HEK293T (cell line): Measurements from ENCODE around the gene LNX1.

Experiments used
- ARNT ChIP-seq: fragments of 450-650 bp; IDR thresholded peaks from 2 replicates; pipeline ENCODE4 v1.6.1; 2017; ENCODE audit warnings: mild to moderate bottlenecking
- BHLHE40 ChIP-seq: fragments of 450-650 bp; IDR thresholded peaks from 2 replicates; pipeline ENCODE4 v1.6.1; 2016; ENCODE audit warnings: mild to moderate bottlenecking, moderate library complexity, borderline replicate concordance
- ELF4 ChIP-seq: fragments of 450-650 bp; IDR thresholded peaks from 2 replicates; pipeline ENCODE4 v1.6.1; 2017; ENCODE audit warnings: antibody characterized with exemption
- FOXA1 ChIP-seq: fragments of 450-650 bp; IDR thresholded peaks from 2 replicates; pipeline ENCODE4 v1.6.1; 2016; ENCODE audit warnings: mild to moderate bottlenecking
- FOXK2 ChIP-seq: fragments of 450-650 bp; IDR thresholded peaks from 2 replicates; pipeline ENCODE4 v1.6.1; 2016; ENCODE audit warnings: mild to moderate bottlenecking
- FOXM1 ChIP-seq: fragments of 450-650 bp; IDR thresholded peaks from 2 replicates; pipeline ENCODE4 v1.6.1; 2017; ENCODE audit warnings: mild to moderate bottlenecking, borderline replicate concordance
- HDGF ChIP-seq: fragments of 450-650 bp; IDR thresholded peaks from 2 replicates; pipeline ENCODE4 v1.6.1; 2017; ENCODE audit warnings: antibody characterized with exemption, borderline replicate concordance
- L3MBTL2 ChIP-seq: fragments of 450-650 bp; conservative IDR thresholded peaks from 2 replicates; pipeline ENCODE4 v1.6.1; 2016; ENCODE audit warnings: mild to moderate bottlenecking
- LEF1 ChIP-seq: fragments of 450-650 bp; IDR thresholded peaks from 2 replicates; pipeline ENCODE4 v1.6.1; 2017; ENCODE audit warnings: mild to moderate bottlenecking, borderline replicate concordance
- SP1 ChIP-seq: fragments of 450-650 bp; IDR thresholded peaks from 2 replicates; pipeline ENCODE4 v1.6.1; 2017
- SUZ12 ChIP-seq: fragments of 450-650 bp; IDR thresholded peaks from 2 replicates; pipeline ENCODE4 v1.6.1; 2016; ENCODE audit warnings: mild to moderate bottlenecking
- TARDBP ChIP-seq: fragments of 450-650 bp; IDR thresholded peaks from 2 replicates; pipeline ENCODE4 v1.6.1; 2016
- ZNF384 ChIP-seq: fragments of 450-650 bp; IDR thresholded peaks from 2 replicates; pipeline ENCODE4 v1.6.1; 2016
- TF ChIP-seq, protein P1 (sequence below): fragments of 450-650 bp; IDR thresholded peaks from 2 replicates; pipeline ENCODE4 v1.6.1; 2016

DNA sequence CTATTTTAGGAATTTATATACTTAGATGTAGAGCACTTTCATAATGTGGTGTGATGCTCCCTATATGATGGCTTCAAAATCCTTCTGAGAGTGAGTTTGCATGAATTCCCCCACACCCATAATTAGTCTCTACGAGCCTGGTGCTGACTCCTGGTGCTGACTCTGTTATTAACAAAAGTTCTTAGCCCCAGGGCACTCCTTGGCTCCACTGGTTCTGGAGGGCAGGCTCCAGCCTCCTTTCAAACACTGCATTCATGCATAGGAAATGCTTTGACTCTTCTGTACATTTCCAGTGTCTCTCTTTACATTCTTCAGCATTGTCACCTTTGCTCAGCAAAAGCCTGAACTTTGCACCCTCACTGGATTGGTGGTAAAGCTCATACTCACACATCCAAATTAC lies 64.0 kb downstream of the LNX1 start:
- TF ChIP-seq SUZ12 (no peak), HDGF (no peak), ZNF384 (no peak), L3MBTL2 (no peak), FOXA1 (no peak), TARDBP (no peak), LEF1 (no peak), SP1 (no peak), BHLHE40 (no peak), ARNT (no peak), FOXM1 (no peak), FOXK2 (no peak), ELF4 (no peak)
- TF ChIP-seq, protein P1, sequence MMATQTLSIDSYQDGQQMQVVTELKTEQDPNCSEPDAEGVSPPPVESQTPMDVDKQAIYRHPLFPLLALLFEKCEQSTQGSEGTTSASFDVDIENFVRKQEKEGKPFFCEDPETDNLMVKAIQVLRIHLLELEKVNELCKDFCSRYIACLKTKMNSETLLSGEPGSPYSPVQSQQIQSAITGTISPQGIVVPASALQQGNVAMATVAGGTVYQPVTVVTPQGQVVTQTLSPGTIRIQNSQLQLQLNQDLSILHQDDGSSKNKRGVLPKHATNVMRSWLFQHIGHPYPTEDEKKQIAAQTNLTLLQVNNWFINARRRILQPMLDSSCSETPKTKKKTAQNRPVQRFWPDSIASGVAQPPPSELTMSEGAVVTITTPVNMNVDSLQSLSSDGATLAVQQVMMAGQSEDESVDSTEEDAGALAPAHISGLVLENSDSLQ, result no peak
